Kidney (tissue), 14 donors: ENCODE measurements around the gene RAPH1. TPM values are rescaled to one million over a fixed set of nuclear protein-coding genes. Genes with fewer than 3 reads are reported as not detected.

ENCODE experiments used
- DNase-seq, 5 donors: peaks; one replicate each; pipeline ENCODE4 v3.0.0-alpha.2; 2013 to 2020
- FAIRE-seq: peaks from 2 replicates; lab custom pipeline; 2012; peaks lifted over from hg19 to GRCh38; lab: Jason Lieb, UNC
- H3K27ac ChIP-seq, 2 donors: one replicate each; pipeline ENCODE4 v1.7.0; 2013; ENCODE audit warnings: low read depth in 2 of 2, low read length in 2 of 2, inconsistent platforms in 1 of 2
- H3K27me3 ChIP-seq: one replicate; pipeline ENCODE4 v1.7.1; 2013; ENCODE audit warnings: low read length, inconsistent platforms; ENCODE audit not compliant: control insufficient read depth, insufficient read depth
- H3K36me3 ChIP-seq, 3 donors: one replicate each; pipeline versions ENCODE4 v1.7.0 to v1.7.1; 2013; ENCODE audit warnings: low read length in 3 of 3, control low read depth in 1 of 3, inconsistent platforms in 1 of 3; ENCODE audit not compliant: insufficient read depth in 3 of 3, control insufficient read depth in 2 of 3
- H3K4me1 ChIP-seq, 3 donors: one replicate each; pipeline versions ENCODE4 v1.7.0 to v1.7.1; 2013; ENCODE audit warnings: low read length in 3 of 3, inconsistent platforms in 1 of 3, low read depth in 1 of 3; ENCODE audit not compliant: control insufficient read depth in 2 of 3, insufficient read depth in 2 of 3
- H3K4me3 ChIP-seq, 3 donors: one replicate each; pipeline versions ENCODE4 v1.7.0 to v1.8.1; 2013; ENCODE audit warnings: low read length in 3 of 3, control low read depth in 1 of 3, inconsistent platforms in 1 of 3
- H3K9ac ChIP-seq, 3 donors: one replicate each; pipeline versions ENCODE4 v1.7.0 to v1.7.1; 2013; ENCODE audit warnings: low read length in 3 of 3, control low read depth in 1 of 3, inconsistent platforms in 1 of 3
- H3K9me3 ChIP-seq, 3 donors: one replicate each; pipeline versions ENCODE4 v1.7.0 to v1.7.1; 2013; ENCODE audit warnings: low read length in 3 of 3, control low read depth in 1 of 3, inconsistent platforms in 1 of 3; ENCODE audit not compliant: control insufficient read depth in 2 of 3, insufficient read depth in 1 of 3
- CTCF ChIP-seq: IDR thresholded peaks from 3 replicates; pipeline ENCODE4 v1.5.1; 2012; ENCODE audit warnings: mild to moderate bottlenecking, moderate library complexity, borderline replicate concordance; ENCODE audit not compliant: insufficient read depth; ENCODE audit errors: extremely low read depth
- intact Hi-C: fragments of 100-400 bp; cut with DNase I; formaldehyde crosslinking; loops from one replicate; pipeline ENCODE4 v1.11.1; 2022
- polyA plus RNA-seq: library from polyadenylated mRNA; stranded (reverse); fragments of 350-450 nt; fragmentation: Illumina TruSeq; extraction: RNeasy Lipid Tissue Mini Kit (QIAGEN cat#74804); gene quantifications from one replicate; pipeline ENCODE4 v1.2.3, GENCODE V29; 2014; ENCODE audit warnings: low read depth, low replicate concordance; ENCODE audit not compliant: insufficient read depth
- total RNA-seq: library from RNA; stranded (reverse); fragmentation: NEBNext Ultra II Directional; extraction: Animal tissue kit (Norgen Biotek cat#: 25700); gene quantifications from one replicate; pipeline ENCODE4 v1.2.1, GENCODE V29; 2021
- donor health status: control.
- donor health status: control.
- donor health status: control.
- donor health status: control.
- donor health status: control.
- donor health status: DM: yes; HTN: yes; CAD: no.
- donor health status: Normal renal cell carcinoma (clear cell type).

Gene RAPH1
- total and polyA plus RNA-seq, 2 donors from 2014 or later = 3.5 to 90.7 TPM

GRCh38 chr2:203437511-203437910 lies 97.6 kb downstream of the RAPH1 start:
- peaks cover 5 to 17% (median 15%) of the 10 kb centered on the region in 3 donors for H3K36me3 ChIP-seq
- no peak for FAIRE-seq
- no peak for DNase-seq

GRCh38 chr2:203436496-203436895 lies 98.6 kb downstream of the RAPH1 start:
- Histone ChIP-seq H3K36me3 (peaks cover 5 to 14% (median 13%) of the 10 kb centered on the region in 3 donors), H3K9ac (no peak overlapping the region), H3K27ac (no peak overlapping the region), H3K27me3 (no peaks in the 10 kb centered on the region), H3K4me3 (no peak overlapping the region), H3K9me3 (no peaks in the 10 kb centered on the region), H3K4me1 (peaks cover 0 to 7% (median 0%) of the 10 kb centered on the region in 3 donors)
- no peak for FAIRE-seq
- intact Hi-C loops = no loop called here
- no peak for DNase-seq
- no peak for TF ChIP-seq CTCF

More at GRCh38 chr2:203437511-203437910, 97.6 kb downstream of the RAPH1 start:
- intact Hi-C loops = no loop called here
- H3K4me3 ChIP-seq = no peak overlapping the region
- no peak overlapping the region for H3K9ac ChIP-seq
- TF ChIP-seq CTCF = no peak
- no peak overlapping the region for H3K27ac ChIP-seq
- H3K27me3 ChIP-seq = no peaks in the 10 kb centered on the region
- H3K4me1 ChIP-seq = peaks cover 0 to 7% (median 3%) of the 10 kb centered on the region in 3 donors
- no peaks in the 10 kb centered on the region for H3K9me3 ChIP-seq

GRCh38 chr2:203432811-203433210 lies 102.3 kb downstream of the RAPH1 start:
- FAIRE-seq (no peak), DNase-seq (no peak)
- intact Hi-C loops = no loop called here
- no peak overlapping the region for H3K4me3 ChIP-seq
- no peak overlapping the region for H3K27ac ChIP-seq
- H3K36me3 ChIP-seq = peaks cover 4 to 7% (median 4%) of the 10 kb centered on the region in 3 donors
- peaks cover 0 to 4% (median 0%) of the 10 kb centered on the region in 3 donors for H3K4me1 ChIP-seq
- no peak overlapping the region for H3K9ac ChIP-seq
- H3K9me3 ChIP-seq = no peaks in the 10 kb centered on the region
- TF ChIP-seq CTCF = no peak
- H3K27me3 ChIP-seq = no peaks in the 10 kb centered on the region
